ENCODE data around the gene PARD6A.

DNA sequence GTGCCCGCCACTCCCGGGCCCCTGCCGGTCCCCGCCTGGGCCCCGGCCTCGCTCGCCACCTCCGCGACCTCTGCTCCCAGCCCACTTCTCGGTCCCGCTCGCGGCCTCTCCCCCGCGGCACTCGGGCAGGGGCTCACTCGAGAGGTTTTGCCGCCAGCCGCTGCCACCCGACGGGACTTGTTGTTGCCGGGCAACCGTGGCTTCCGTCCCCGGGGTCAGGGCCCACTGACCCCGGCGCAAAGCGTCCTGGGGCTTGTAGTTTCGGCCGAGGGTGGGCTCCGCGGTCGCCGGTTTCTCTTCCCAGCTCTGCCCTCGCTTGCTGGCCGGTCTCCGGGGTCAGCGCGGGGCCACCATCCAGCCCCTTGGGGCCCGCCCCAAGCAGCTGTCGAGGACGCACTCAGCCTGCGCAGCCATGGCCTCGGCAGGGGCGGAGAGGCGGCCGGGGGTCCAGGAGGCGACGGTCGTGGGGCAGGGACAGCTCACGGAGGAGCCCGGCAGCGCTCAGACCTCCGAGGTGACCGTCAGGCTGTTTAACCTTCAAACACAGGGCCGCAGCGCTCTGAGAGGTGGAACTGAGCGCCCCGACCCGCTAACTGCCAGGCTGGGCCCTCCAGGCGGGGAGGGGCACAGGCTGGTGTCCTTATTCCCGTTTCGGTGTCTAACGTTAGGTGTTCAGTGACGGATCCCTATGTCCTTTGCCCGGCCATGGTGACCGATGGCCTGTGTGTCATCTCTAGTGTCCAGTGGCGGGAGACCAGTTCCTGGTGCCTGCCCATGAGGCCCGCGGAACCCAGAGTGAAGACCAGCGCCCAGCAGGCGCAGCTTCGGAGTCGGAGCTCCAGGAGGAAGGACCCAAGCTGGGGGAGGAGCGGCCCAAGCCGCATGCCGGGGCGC lies 6.0 kb downstream of the PARD6A start, which contains the start of the genes C16orf86 and ENKD1:
- TF ChIP-seq, protein P1, sequence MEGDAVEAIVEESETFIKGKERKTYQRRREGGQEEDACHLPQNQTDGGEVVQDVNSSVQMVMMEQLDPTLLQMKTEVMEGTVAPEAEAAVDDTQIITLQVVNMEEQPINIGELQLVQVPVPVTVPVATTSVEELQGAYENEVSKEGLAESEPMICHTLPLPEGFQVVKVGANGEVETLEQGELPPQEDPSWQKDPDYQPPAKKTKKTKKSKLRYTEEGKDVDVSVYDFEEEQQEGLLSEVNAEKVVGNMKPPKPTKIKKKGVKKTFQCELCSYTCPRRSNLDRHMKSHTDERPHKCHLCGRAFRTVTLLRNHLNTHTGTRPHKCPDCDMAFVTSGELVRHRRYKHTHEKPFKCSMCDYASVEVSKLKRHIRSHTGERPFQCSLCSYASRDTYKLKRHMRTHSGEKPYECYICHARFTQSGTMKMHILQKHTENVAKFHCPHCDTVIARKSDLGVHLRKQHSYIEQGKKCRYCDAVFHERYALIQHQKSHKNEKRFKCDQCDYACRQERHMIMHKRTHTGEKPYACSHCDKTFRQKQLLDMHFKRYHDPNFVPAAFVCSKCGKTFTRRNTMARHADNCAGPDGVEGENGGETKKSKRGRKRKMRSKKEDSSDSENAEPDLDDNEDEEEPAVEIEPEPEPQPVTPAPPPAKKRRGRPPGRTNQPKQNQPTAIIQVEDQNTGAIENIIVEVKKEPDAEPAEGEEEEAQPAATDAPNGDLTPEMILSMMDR (IDR thresholded peaks at IDR 0.05): no peak
- no peak for TF ChIP-seq POLR2A (IDR thresholded peaks at IDR 0.05)
